B cell (primary cell): Measurements from ENCODE around the gene PDE11A. TPM values are rescaled to one million over a fixed set of nuclear protein-coding genes. Genes with fewer than 3 reads are reported as not detected.
"Not testable (repeated sequence)": the region's sequence is repeated elsewhere in the genome, so short reads cannot be mapped to it uniquely, and the experiment has no call there.

Experiments used
- ATAC-seq: fragments of 200-7000 bp; cut with Tn5 transposase; one replicate; pipeline ENCODE4 v1.10.0; 2021; ENCODE audit warnings: low read depth, mild to moderate bottlenecking, moderate number of reproducible peaks, moderate library complexity
- CTCF ChIA-PET: fragments of 350-600 bp; sonication (Branson Sonifier 250); formaldehyde crosslinking; loops from one replicate; lab custom pipeline; 2021; ENCODE audit warnings: antibody characterized with exemption, inconsistent platforms; lab: Charles Lee
- POLR2A ChIA-PET: fragments of 350-600 bp; sonication (Branson Sonifier 250); formaldehyde crosslinking; loops from one replicate; lab custom pipeline; 2021; ENCODE audit warnings: antibody characterized with exemption; lab: Charles Lee
- DNase-seq: peaks from one replicate; pipeline ENCODE4 v3.0.0; 2013
- H2AFZ ChIP-seq: 2 replicates; pipeline ENCODE4 v1.6.1; 2012; ENCODE audit warnings: mild to moderate bottlenecking, low read depth, low read length; ENCODE audit not compliant: insufficient read depth, poor library complexity, severe bottlenecking
- H3K27ac ChIP-seq, 2 donors: 1 replicate in 1 of 2; 2 replicates in 1 of 2; pipeline ENCODE4 v1.5.1; 2012 to 2013; ENCODE audit warnings: low read length in 2 of 2, mild to moderate bottlenecking in 2 of 2, moderate library complexity in 1 of 2
- H3K27me3 ChIP-seq, 4 experiments: fragments of 200-600 bp in 1 of 4; sonication (generic) in 1 of 4; replicated peaks in 1 of 4; 1 replicate in 2 of 4; 2 replicates in 2 of 4; pipeline versions ENCODE4 v1.6.1 to v1.7.0; 2013 to 2016; ENCODE audit warnings: low read length in 3 of 4, mild to moderate bottlenecking in 2 of 4, mixed read lengths in 1 of 4, moderate library complexity in 1 of 4; ENCODE audit not compliant: insufficient read depth in 4 of 4, control insufficient read depth in 3 of 4; ENCODE audit errors: control extremely low read depth in 1 of 4
- H3K36me3 ChIP-seq, 2 experiments: replicated peaks in 1 of 2; 1 replicate in 1 of 2; 2 replicates in 1 of 2; pipeline versions ENCODE4 v1.6.1 to v1.7.1; 2013; ENCODE audit warnings: low read length in 1 of 2; ENCODE audit not compliant: insufficient read depth in 2 of 2, control insufficient read depth in 1 of 2; ENCODE audit errors: control extremely low read depth in 1 of 2, extremely low read depth in 1 of 2
- H3K4me1 ChIP-seq, 2 donors: fragments of 200-600 bp in 1 of 2; sonication (generic) in 1 of 2; 1 replicate in 1 of 2; 2 replicates in 1 of 2; pipeline versions ENCODE4 v1.5.1 to v1.6.1; 2013 to 2017; ENCODE audit warnings: low read length in 2 of 2; ENCODE audit not compliant: control insufficient read depth in 2 of 2, insufficient read depth in 2 of 2
- H3K4me2 ChIP-seq: replicated peaks from 2 replicates; pipeline ENCODE3; 2012; ENCODE audit warnings: mild to moderate bottlenecking, low read depth, low read length; ENCODE audit not compliant: poor library complexity, severe bottlenecking
- H3K4me3 ChIP-seq, 5 experiments: fragments of 200-600 bp in 1 of 5; sonication (generic) in 1 of 5; 1 replicate in 3 of 5; 2 replicates in 2 of 5; pipeline versions ENCODE4 v1.5.1 to v1.7.0; 2011 to 2016; ENCODE audit warnings: low read length in 4 of 5, mild to moderate bottlenecking in 4 of 5, low read depth in 2 of 5, control low read depth in 1 of 5, moderate library complexity in 1 of 5; ENCODE audit not compliant: insufficient read depth in 1 of 5; ENCODE audit errors: control extremely low read depth in 1 of 5, extremely low read depth in 1 of 5
- H3K79me2 ChIP-seq: fragments of 200-600 bp; sonication (generic); one replicate; pipeline ENCODE4 v1.6.0; 2016; ENCODE audit warnings: low read length; ENCODE audit not compliant: control insufficient read depth, insufficient read depth
- H3K9ac ChIP-seq: fragments of 200-600 bp; sonication (generic); 2 replicates; pipeline ENCODE4 v1.6.1; 2017; ENCODE audit warnings: mild to moderate bottlenecking, low read length, moderate library complexity
- H3K9me3 ChIP-seq, 3 donors: one replicate each; pipeline versions ENCODE4 v1.6.1 to v1.7.1; 2013; ENCODE audit warnings: low read length in 2 of 3; ENCODE audit not compliant: control insufficient read depth in 2 of 3, insufficient read depth in 1 of 3; ENCODE audit errors: control extremely low read depth in 1 of 3
- H4K20me1 ChIP-seq: 2 replicates; pipeline ENCODE4 v1.6.0; 2012; ENCODE audit warnings: mild to moderate bottlenecking, low read length; ENCODE audit not compliant: insufficient read depth, control insufficient read depth, poor library complexity, severe bottlenecking
- H3K27ac Mint-ChIP-seq: one replicate; pipeline ENCODE4 v1.8.0; 2021; ENCODE audit warnings: mixed read lengths
- H3K27me3 Mint-ChIP-seq: one replicate; pipeline ENCODE4 v1.8.0; 2021; ENCODE audit warnings: mixed read lengths
- H3K4me1 Mint-ChIP-seq: one replicate; pipeline ENCODE4 v1.8.0; 2021; ENCODE audit warnings: mixed read lengths
- H3K4me3 Mint-ChIP-seq: one replicate; pipeline ENCODE4 v1.8.0; 2021; ENCODE audit warnings: mixed read lengths
- H3K9me3 Mint-ChIP-seq: one replicate; pipeline ENCODE4 v1.8.0; 2022; ENCODE audit warnings: mixed read lengths; ENCODE audit not compliant: insufficient read depth
- CTCF ChIP-seq: fragments of 200-600 bp; IDR thresholded peaks from one replicate; pipeline ENCODE4 v1.8.0; 2022; ENCODE audit warnings: antibody characterized with exemption, mild to moderate bottlenecking
- EZH2 ChIP-seq: IDR thresholded peaks from 2 replicates; pipeline ENCODE4 v1.6.1; 2012; ENCODE audit warnings: borderline replicate concordance, low read depth, mild to moderate bottlenecking, moderate library complexity, low read length; ENCODE audit not compliant: insufficient read depth, poor library complexity, severe bottlenecking
- WGBS: methylation state at CpG from one replicate; pipeline ENCODE4 v1.1.5; 2013; ENCODE audit warnings: missing lambda C conversion rate; ENCODE audit not compliant: insufficient coverage; 5-methylcytosine and 5-hydroxymethylcytosine counted together
- intact Hi-C: fragments of 100-400 bp; cut with micrococcal nuclease; formaldehyde crosslinking; loops from one replicate; pipeline ENCODE4 v1.10.0; 2022
- polyA plus RNA-seq: library from polyadenylated mRNA; depleted of rRNA; stranded (reverse); fragments of >200 nt; gene quantifications from 2 replicates; pipeline ENCODE4 v1.2.3, GENCODE V29; 2012
- total RNA-seq, 2 donors: library from RNA; stranded (reverse); fragments of 120-200 nt in 1 of 2; gene quantifications; 1 replicate in 1 of 2; 2 replicates in 1 of 2; pipeline versions ENCODE4 v1.2.3 to v1.2.4, GENCODE V29; 2013 to 2022

Gene PDE11A
- total and polyA plus RNA-seq, 2 donors (not counting 1 experiment from before 2014, with no cell fraction given): 0.25 TPM; not detected in 1

GRCh38 chr2:177796654-177797415, 275.7 kb downstream of the PDE11A start:
- Histone ChIP-seq H3K4me3 (no peak overlapping the region), H3K4me2 (no peak overlapping the region), H3K27ac (no peak overlapping the region), H4K20me1 (no peaks in the 10 kb centered on the region), H3K9ac (no peak overlapping the region), H3K27me3 (peaks cover 0 to 6% (median under 1%) of the 10 kb centered on the region in 4 experiments), H2AFZ (no peak overlapping the region), H3K36me3 (no peaks in the 10 kb centered on the region), H3K9me3 (no peaks in the 10 kb centered on the region), H3K4me1 (no peaks in the 10 kb centered on the region), H3K79me2 (no peaks in the 10 kb centered on the region)
- ChIA-PET POLR2A (no interaction called here), CTCF (interaction anchor here (1.5 kb wide), 1 partner anchor 17 kb away, joined by 4 read pairs; no protein-coding TSS in a partner anchor)
- no peaks in the 10 kb centered on the region for H3K9me3 Mint-ChIP-seq
- no peak overlapping the region for H3K27ac Mint-ChIP-seq
- TF ChIP-seq CTCF (no peak), EZH2 (no peak)
- ATAC-seq: no peak
- 90% methylated on average over 4 of the region's 4 CpGs for WGBS
- H3K4me3 Mint-ChIP-seq: no peak overlapping the region
- DNase-seq: no peak
- H3K4me1 Mint-ChIP-seq: no peaks in the 10 kb centered on the region
- intact Hi-C loops: loop anchor here (1.0 kb wide), 1 partner anchor 11 kb away; no protein-coding TSS in a partner anchor
- H3K27me3 Mint-ChIP-seq: peaks cover 27% of the 10 kb centered on the region

DNA sequence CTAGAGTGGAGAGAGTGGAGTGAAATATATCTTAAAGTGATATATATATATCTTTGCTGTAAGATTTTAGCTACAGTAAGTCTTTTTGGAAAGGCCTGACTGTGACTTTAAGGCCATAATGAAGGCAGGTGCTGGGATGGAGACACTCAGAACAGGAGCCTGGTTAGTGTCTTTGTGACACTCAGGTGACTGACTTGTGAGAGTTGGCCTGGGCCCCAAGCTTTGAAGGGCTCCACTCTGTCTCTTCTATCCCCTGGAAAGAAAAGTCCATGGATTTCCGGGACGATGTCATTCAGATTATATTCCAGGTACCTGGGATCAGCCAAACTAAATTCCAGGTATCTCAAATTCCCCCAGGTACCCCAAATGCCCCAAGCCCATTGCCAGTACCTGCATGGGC, 276.6 kb downstream of the PDE11A start:
- no peak overlapping the region for H3K9ac ChIP-seq
- Mint-ChIP-seq H3K4me1 (no peaks in the 10 kb centered on the region), H3K27ac (no peak overlapping the region), H3K27me3 (peaks cover 22% of the 10 kb centered on the region), H3K4me3 (no peak overlapping the region), H3K9me3 (no peaks in the 10 kb centered on the region)
- DNase-seq: no peak
- no peaks in the 10 kb centered on the region for H3K9me3 ChIP-seq
- TF ChIP-seq EZH2 (no peak), CTCF (no peak)
- no peak overlapping the region for H3K4me3 ChIP-seq
- no peak overlapping the region for H2AFZ ChIP-seq
- H3K36me3 ChIP-seq: no peaks in the 10 kb centered on the region
- ChIA-PET CTCF (no interaction called here), POLR2A (no interaction called here)
- no peaks in the 10 kb centered on the region for H3K4me1 ChIP-seq
- no peak overlapping the region for H3K27ac ChIP-seq
- no peak for ATAC-seq
- no peaks in the 10 kb centered on the region for H4K20me1 ChIP-seq
- WGBS: no CpG with 5 or more reads among the region's 2 CpGs
- intact Hi-C loops: loop anchor here (1.0 kb wide), 1 partner anchor 12 kb away; no protein-coding TSS in a partner anchor
- peaks cover 0 to 6% (median 0%) of the 10 kb centered on the region in 4 experiments for H3K27me3 ChIP-seq
- H3K79me2 ChIP-seq: no peaks in the 10 kb centered on the region
- H3K4me2 ChIP-seq: no peak overlapping the region

- H3K27me3 ChIP-seq, H3K9me3 ChIP-seq, DNase-seq, POLR2A ChIA-PET, H3K4me3 ChIP-seq, H3K27ac ChIP-seq, H4K20me1 ChIP-seq, CTCF ChIA-PET, intact Hi-C loops, H2AFZ ChIP-seq, H3K9ac ChIP-seq, H3K27me3 Mint-ChIP-seq, H3K4me3 Mint-ChIP-seq, H3K4me2 ChIP-seq, H3K27ac Mint-ChIP-seq, H3K9me3 Mint-ChIP-seq, H3K4me1 Mint-ChIP-seq, H3K4me1 ChIP-seq, H3K36me3 ChIP-seq, ATAC-seq, H3K79me2 ChIP-seq: not testable (repeated sequence)
- WGBS: 98% methylated on average over 4 of the region's 6 CpGs
Measured at GRCh38 chr2:177785143-177785542, 287.4 kb downstream of the PDE11A start.
